Thyroid gland (tissue), 4 donors: ENCODE results near the gene CCNK.

ENCODE experiments used
- CTCF ChIP-seq, 6 experiments: fragments of 200-600 bp in 3 of 6; fragments of 450-650 bp in 3 of 6; sonication (generic) in 3 of 6; IDR thresholded peaks; one replicate each; pipeline ENCODE4 v1.5.1; 2016 to 2019; ENCODE audit warnings: antibody characterized with exemption in 6 of 6, mild to moderate bottlenecking in 2 of 6, inconsistent platforms in 1 of 6, moderate library complexity in 1 of 6
- POLR2A ChIP-seq, 2 donors: fragments of 450-650 bp; IDR thresholded peaks; one replicate each; pipeline ENCODE4 v1.6.1; 2017; ENCODE audit warnings: antibody characterized with exemption in 2 of 2, mild to moderate bottlenecking in 2 of 2, moderate library complexity in 1 of 2

GRCh38 chr14:99517643-99518381 is 36.6 kb downstream of the CCNK start:
- no peak for TF ChIP-seq CTCF (IDR thresholded peaks at IDR 0.05)
- no peak for TF ChIP-seq POLR2A (IDR thresholded peaks at IDR 0.05)
